RWPE2 (cell line): ENCODE measurements around the gene GSTM2.

ENCODE experiments used
- ATAC-seq: fragments of 200-7000 bp; cut with Tn5 transposase; 3 replicates; pipeline ENCODE4 v1.9.1; 2021; ENCODE audit warnings: low read depth
- DNase-seq: peaks from one replicate; pipeline ENCODE4 v3.0.0-alpha.2; 2020; ENCODE audit warnings: low spot score
- H3K27ac ChIP-seq: fragments of 450-650 bp; 2 replicates; pipeline ENCODE4 v1.5.1; 2017; ENCODE audit warnings: mild to moderate bottlenecking; ENCODE audit not compliant: poor library complexity, severe bottlenecking
- H3K27me3 ChIP-seq: fragments of 250-450 bp; sonication (Bioruptor Pico); 2 replicates; pipeline ENCODE4 v1.5.1; 2021; ENCODE audit warnings: mild to moderate bottlenecking, moderate library complexity; ENCODE audit not compliant: insufficient read depth, poor library complexity, severe bottlenecking
- H3K36me3 ChIP-seq: fragments of 250-450 bp; sonication (Bioruptor Pico); 2 replicates; pipeline ENCODE4 v1.5.1; 2020; ENCODE audit warnings: low read depth, mild to moderate bottlenecking, moderate library complexity
- H3K4me1 ChIP-seq: fragments of 250-450 bp; sonication (Bioruptor Pico); 2 replicates; pipeline ENCODE4 v1.5.1; 2021; ENCODE audit warnings: mild to moderate bottlenecking, moderate library complexity; ENCODE audit not compliant: insufficient read depth, poor library complexity, severe bottlenecking
- H3K4me3 ChIP-seq: fragments of 250-450 bp; sonication (Bioruptor Pico); 2 replicates; pipeline ENCODE4 v1.5.1; 2021; ENCODE audit warnings: mild to moderate bottlenecking, moderate library complexity; ENCODE audit not compliant: severe bottlenecking
- H3K9me3 ChIP-seq: fragments of 250-450 bp; sonication (Bioruptor Pico); 2 replicates; pipeline ENCODE4 v1.5.1; 2021; ENCODE audit warnings: mild to moderate bottlenecking, moderate library complexity; ENCODE audit not compliant: severe bottlenecking
- TF ChIP-seq, protein P1 (sequence below): fragments of 450-650 bp; IDR thresholded peaks from one replicate; pipeline ENCODE4 v1.5.1; 2017; ENCODE audit warnings: mild to moderate bottlenecking, moderate library complexity; ENCODE audit not compliant: poor library complexity, severe bottlenecking

The GSTM2 gene

GRCh38 chr1:109634292-109634691 lies 33.6 kb upstream of the GSTM2 start:
- Histone ChIP-seq H3K4me1 (no peaks in the 10 kb centered on the region), H3K27ac (no peak overlapping the region), H3K27me3 (no peaks in the 10 kb centered on the region), H3K36me3 (peaks cover 21% of the 10 kb centered on the region), H3K4me3 (no peak overlapping the region), H3K9me3 (no peaks in the 10 kb centered on the region)
- DNase-seq (no peak), ATAC-seq (no peak)
- TF ChIP-seq, protein P1, sequence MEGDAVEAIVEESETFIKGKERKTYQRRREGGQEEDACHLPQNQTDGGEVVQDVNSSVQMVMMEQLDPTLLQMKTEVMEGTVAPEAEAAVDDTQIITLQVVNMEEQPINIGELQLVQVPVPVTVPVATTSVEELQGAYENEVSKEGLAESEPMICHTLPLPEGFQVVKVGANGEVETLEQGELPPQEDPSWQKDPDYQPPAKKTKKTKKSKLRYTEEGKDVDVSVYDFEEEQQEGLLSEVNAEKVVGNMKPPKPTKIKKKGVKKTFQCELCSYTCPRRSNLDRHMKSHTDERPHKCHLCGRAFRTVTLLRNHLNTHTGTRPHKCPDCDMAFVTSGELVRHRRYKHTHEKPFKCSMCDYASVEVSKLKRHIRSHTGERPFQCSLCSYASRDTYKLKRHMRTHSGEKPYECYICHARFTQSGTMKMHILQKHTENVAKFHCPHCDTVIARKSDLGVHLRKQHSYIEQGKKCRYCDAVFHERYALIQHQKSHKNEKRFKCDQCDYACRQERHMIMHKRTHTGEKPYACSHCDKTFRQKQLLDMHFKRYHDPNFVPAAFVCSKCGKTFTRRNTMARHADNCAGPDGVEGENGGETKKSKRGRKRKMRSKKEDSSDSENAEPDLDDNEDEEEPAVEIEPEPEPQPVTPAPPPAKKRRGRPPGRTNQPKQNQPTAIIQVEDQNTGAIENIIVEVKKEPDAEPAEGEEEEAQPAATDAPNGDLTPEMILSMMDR, result no peak

- H3K9me3 ChIP-seq, result no peaks in the 10 kb centered on the region
- no peaks in the 10 kb centered on the region for H3K4me1 ChIP-seq
- TF ChIP-seq, protein P1, result no peak
- H3K27me3 ChIP-seq, result no peaks in the 10 kb centered on the region
- DNase-seq, result no peak
- H3K27ac ChIP-seq, result no peak overlapping the region
- peaks cover 13% of the 10 kb centered on the region for H3K36me3 ChIP-seq
- H3K4me3 ChIP-seq, result no peak overlapping the region
- no peak for ATAC-seq
Measured at GRCh38 chr1:109634771-109635750, 32.8 kb upstream of the GSTM2 start.

DNA sequence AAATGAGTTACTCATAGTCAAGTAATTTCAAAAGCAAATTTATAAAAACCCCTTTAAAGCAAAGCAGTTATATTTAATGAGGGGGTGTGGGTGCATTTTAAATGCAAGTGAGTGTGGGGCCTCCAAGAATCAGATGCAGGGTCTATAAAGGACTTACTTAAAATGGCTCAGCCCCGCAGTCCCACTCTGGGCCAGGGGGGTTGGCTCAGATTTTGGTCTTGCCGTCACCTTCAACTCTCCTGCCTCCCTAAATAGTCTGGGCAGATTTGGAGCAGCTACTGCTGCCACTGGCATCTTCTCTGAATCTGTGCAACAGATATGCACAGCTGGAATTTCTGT lies 32.0 kb upstream of the GSTM2 start:
- no peaks in the 10 kb centered on the region for H3K9me3 ChIP-seq
- H3K36me3 ChIP-seq, result peaks cover 9% of the 10 kb centered on the region
- no peak overlapping the region for H3K4me3 ChIP-seq
- no peak overlapping the region for H3K27ac ChIP-seq
- H3K4me1 ChIP-seq, result no peaks in the 10 kb centered on the region
- no peak for ATAC-seq
- TF ChIP-seq, protein P1, result no peak
- no peak for DNase-seq
- H3K27me3 ChIP-seq, result no peaks in the 10 kb centered on the region

DNA sequence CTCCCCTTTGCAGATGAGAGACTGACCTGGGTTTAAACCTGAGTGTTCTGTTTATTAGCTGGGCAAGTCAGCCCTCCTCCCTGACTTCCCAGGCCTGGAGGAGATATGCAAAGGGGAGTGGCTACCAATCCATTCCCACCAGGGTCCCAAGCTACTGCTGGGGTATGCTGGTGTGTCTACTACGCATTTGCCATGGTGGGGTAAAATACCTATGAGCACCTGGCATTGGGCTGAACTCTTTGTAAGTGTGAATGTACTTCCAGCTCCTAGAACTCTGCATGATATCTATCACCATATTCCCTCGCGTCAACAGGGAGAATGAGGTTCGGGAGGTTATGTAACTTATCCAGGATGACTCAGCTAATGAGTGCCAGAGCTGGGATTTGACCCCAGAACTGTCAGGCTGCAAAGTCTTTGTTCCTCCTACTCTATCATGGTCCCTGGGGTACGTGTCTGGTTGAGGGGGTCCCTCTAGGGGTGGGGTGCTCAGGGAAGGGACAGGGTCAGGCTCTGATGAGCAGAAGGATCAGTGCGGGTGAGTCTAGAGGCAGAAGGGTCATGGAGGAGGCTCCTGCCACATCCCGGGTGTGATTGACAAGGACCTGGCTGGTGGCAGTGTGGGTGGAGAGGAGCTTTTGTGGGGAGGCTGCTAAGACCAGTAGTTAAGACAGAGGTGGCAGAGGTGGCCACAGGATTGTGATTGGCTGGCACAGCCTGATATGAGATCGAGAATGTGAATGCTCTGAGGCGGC lies 31.5 kb upstream of the GSTM2 start:
- no peak overlapping the region for H3K27ac ChIP-seq

More for the DNA sequence above, 31.5 kb upstream of the GSTM2 start:
- peaks cover 4% of the 10 kb centered on the region for H3K36me3 ChIP-seq
- no peaks in the 10 kb centered on the region for H3K27me3 ChIP-seq
- no peaks in the 10 kb centered on the region for H3K4me1 ChIP-seq
- H3K4me3 ChIP-seq, result no peak overlapping the region
- ATAC-seq (no peak), DNase-seq (no peak)
- H3K9me3 ChIP-seq, result no peaks in the 10 kb centered on the region
- TF ChIP-seq, protein P1, result no peak
